ENCODE results near the gene MIGA1.
"Not testable (repeated sequence)": the region's sequence is repeated elsewhere in the genome, so short reads cannot be mapped to it uniquely, and the experiment has no call there.

Gene MIGA1

DNA sequence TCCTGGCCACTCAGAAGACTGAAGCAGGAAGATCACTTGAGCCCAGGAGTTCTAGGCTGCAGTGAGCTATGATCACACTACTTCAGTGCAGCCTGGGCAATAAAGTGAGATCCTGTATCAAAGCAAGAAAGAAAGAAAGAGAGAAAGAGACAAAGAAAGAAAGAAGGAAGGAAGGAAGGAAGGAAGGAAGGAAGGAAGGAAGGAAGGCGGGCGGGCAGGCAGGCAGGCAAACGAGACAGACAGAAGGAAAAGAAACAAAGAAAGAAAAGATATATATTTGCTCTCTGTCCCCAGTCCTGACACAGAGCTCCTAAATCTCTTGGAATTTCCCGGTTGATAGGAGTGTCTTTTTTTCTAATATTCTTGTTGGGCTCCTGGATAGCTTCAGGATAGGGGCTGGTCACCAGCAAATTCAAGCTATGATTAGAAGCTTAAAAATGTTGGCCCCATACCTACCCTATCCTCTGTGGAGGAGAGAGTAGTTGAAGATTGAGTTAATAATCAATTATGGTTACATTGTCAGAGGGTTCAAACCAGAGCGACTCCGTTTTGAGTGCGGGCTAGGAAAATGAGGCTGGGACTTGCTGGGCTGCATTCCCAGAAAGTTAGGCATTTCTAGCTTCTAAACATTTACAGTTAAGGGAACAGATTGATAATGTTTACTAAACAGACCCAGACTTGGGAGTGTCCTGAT is 3.3 kb upstream of the MIGA1 start:
- DNase-seq (ENCODE audit: low spot score in 2 of 2) (no peak), ATAC-seq (no peak)
- Mint-ChIP-seq H3K4me1 (peaks cover 20% of the 10 kb centered on the region), H3K4me3 (no peak overlapping the region), H3K9me3 (no peaks in the 10 kb centered on the region), H3K36me3 (no peaks in the 10 kb centered on the region), H3K27ac (no peak overlapping the region)

DNA sequence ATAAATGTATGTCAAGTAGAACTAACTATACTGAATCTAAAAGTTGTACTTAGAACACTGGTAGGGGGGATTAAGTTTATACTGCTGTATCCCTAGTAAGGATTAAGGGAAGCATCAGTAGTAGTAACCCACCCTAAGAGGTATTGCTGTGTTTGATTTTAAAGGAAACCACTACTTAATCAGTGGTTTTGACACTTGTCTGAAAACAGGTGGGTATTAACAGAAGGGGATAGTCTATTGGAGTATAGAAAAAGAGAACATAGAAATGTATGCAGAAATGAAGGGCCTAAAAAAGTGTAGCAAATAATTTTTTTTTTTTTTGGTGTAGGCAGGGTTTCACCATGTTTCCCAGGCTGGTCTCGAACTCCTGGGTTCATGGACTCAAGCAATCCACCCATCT is 2.2 kb downstream of the MIGA1 start:
- peaks cover 41% of the 10 kb centered on the region for H3K36me3 Mint-ChIP-seq
- peak overlapping the region; percentile 97 for H3K4me3 Mint-ChIP-seq
- no peaks in the 10 kb centered on the region for H3K9me3 Mint-ChIP-seq
- ATAC-seq (no peak), DNase-seq (ENCODE audit: low spot score in 2 of 2) (no peak)
- peaks cover 29% of the 10 kb centered on the region for H3K4me1 Mint-ChIP-seq
- H3K27ac Mint-ChIP-seq = no peak overlapping the region

GRCh38 chr1:77783141-77783540 is 3.7 kb downstream of the MIGA1 start:
- H3K9me3 Mint-ChIP-seq = no peaks in the 10 kb centered on the region
- DNase-seq (ENCODE audit: low spot score in 2 of 2) = no peak
- peaks cover 56% of the 10 kb centered on the region for H3K36me3 Mint-ChIP-seq
- no peak overlapping the region for H3K27ac Mint-ChIP-seq
- H3K4me1 Mint-ChIP-seq = peaks cover 29% of the 10 kb centered on the region
- H3K4me3 Mint-ChIP-seq = no peak overlapping the region
- no peak for ATAC-seq

- not testable (repeated sequence) for H3K9me3 Mint-ChIP-seq; H3K4me3 Mint-ChIP-seq; ATAC-seq; H3K27ac Mint-ChIP-seq; DNase-seq (ENCODE audit: low spot score in 2 of 2); H3K4me1 Mint-ChIP-seq
- H3K36me3 Mint-ChIP-seq = peaks cover 82% of the 10 kb centered on the region
Measured at GRCh38 chr1:77786093-77786741, 6.8 kb downstream of the MIGA1 start.

DNA sequence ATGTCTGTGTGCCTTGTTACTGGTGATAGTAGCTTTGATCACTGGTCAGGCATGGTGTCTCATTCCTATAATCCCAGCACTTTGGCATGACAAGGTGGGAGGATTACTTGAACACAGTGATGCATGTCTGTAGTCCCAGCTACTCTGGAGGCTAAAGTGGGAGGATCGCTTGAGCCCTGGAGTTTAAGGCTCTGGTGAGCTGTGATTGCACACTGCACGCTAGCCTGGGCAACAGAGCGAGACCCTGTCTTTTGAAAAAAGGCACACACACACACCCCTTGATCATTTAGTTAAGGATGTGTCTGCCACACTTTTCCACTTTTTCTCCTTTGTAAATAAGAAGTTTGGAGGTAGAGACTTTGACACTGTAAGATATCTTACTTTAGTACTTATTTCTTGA is 15.1 kb downstream of the MIGA1 start:
- Mint-ChIP-seq H3K27ac (no peak overlapping the region), H3K4me3 (no peak overlapping the region)

DNA sequence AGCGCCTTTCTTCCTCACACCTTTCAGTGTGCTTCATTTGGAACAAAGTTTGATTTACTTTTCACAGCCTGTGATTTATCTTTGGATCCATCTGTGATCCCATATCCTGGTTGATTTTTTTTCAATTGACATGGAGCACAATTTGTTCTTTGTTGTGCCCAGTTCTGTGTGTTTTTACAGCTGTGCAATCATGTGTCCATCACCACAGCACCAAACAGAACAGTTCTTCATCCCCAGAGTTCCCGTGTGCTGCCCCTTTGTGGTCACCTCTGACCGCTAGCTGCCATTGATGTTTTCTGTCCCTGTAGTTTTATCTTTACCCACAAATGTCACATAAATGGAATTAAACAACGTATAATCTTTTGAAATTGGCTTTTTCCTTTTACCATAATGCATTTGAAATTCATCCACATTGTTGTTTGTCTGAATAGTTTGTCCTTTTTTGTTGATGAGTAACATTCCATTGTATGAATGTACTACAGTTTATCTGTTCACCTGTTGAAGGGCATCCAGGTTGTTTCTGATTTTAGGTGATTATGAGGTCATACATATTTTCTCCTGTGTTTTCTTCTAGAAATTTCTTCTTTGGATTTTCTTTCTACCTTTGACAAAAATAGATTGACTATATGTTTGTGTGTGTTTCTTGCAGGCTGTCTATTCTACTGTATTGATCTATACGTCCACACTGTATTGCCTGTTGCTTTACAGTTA is 17.4 kb downstream of the MIGA1 start:
- peaks cover 34% of the 10 kb centered on the region for H3K4me1 Mint-ChIP-seq

More for the DNA sequence above, 15.1 kb downstream of the MIGA1 start:
- Mint-ChIP-seq H3K9me3 (no peaks in the 10 kb centered on the region), H3K4me1 (peaks cover 24% of the 10 kb centered on the region), H3K36me3 (peaks cover 73% of the 10 kb centered on the region)
- DNase-seq (ENCODE audit: low spot score in 2 of 2) (peak in 1 of 2 donors; percentile 32), ATAC-seq (no peak)

DNA sequence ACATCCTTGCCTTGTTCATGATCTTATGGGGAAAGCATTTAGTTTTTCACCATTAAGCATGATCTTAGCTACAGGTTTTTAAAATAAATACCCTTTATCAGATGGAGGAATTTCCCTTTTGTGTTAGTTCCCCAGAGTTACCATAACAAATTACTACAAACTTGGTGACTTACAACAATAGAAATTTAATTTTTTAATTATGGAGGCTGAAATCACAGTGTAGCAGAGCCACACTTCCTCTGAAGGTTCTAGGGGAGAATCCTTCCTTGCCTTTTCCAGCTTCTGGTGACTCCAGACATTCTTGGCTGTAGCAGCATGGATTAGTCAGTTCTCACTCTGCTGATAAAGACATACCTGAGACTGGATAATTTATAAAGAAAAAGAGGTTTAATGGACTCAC is 18.5 kb downstream of the MIGA1 start:
- peaks cover 34% of the 10 kb centered on the region for H3K4me1 Mint-ChIP-seq
- no peak overlapping the region for H3K4me3 Mint-ChIP-seq
- ATAC-seq = no peak
- no peaks in the 10 kb centered on the region for H3K9me3 Mint-ChIP-seq
- no peak for DNase-seq (ENCODE audit: low spot score in 2 of 2)
- H3K36me3 Mint-ChIP-seq = peaks cover 87% of the 10 kb centered on the region
- H3K27ac Mint-ChIP-seq = no peak overlapping the region

More for the DNA sequence above, 17.4 kb downstream of the MIGA1 start:
- peak overlapping the region; percentile 11 for H3K27ac Mint-ChIP-seq
- no peaks in the 10 kb centered on the region for H3K9me3 Mint-ChIP-seq
- DNase-seq (ENCODE audit: low spot score in 2 of 2) = no peak
- no peak overlapping the region for H3K4me3 Mint-ChIP-seq
- ATAC-seq = no peak
- H3K36me3 Mint-ChIP-seq = peaks cover 82% of the 10 kb centered on the region

DNA sequence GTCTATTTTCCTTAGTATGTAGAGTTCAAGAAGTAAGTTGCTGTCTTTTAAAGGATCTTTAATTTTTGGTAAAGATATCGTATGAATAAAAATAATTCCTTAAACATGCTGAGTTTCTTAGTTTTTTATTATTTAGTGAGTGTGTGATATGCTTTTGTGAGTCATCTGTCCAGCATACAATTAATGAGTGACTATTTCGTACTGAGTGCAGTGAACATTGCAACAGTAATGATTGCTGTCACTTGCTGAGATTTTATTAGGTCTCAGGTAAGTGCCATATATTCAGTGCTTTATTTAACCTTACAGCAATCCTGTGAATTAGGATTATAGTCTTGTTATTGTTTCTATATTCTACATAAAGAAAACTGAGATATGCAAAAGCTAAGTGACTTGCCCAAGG is 22.6 kb downstream of the MIGA1 start:
- no peak overlapping the region for H3K4me3 Mint-ChIP-seq
- peaks cover 29% of the 10 kb centered on the region for H3K4me1 Mint-ChIP-seq
- peaks cover 83% of the 10 kb centered on the region for H3K36me3 Mint-ChIP-seq
- no peaks in the 10 kb centered on the region for H3K9me3 Mint-ChIP-seq
- ATAC-seq (no peak), DNase-seq (ENCODE audit: low spot score in 2 of 2) (no peak)
- H3K27ac Mint-ChIP-seq = no peak overlapping the region

DNA sequence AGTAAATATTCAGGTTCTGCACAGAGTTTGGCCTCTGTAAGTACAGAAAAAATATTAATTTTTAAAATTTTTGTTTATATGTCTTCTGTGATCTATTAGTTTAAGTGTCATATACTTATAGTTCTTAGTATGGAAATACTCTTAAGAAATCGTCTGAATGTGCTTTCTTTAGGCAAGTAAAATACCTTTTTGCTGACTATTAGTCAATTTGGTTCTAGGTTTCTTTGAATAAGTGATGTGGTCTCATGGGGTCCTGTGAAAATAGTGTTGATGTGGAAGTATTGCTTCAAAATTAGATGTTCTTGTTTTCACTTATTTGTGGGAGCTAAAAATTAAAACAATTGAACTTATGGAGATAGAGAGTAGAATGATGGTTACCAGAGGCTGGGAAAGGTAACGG is 23.9 kb downstream of the MIGA1 start:
- H3K27ac Mint-ChIP-seq = no peak overlapping the region
- H3K9me3 Mint-ChIP-seq = no peaks in the 10 kb centered on the region
- DNase-seq (ENCODE audit: low spot score in 2 of 2) = no peak
- peaks cover 20% of the 10 kb centered on the region for H3K4me1 Mint-ChIP-seq
- ATAC-seq = no peak
- no peak overlapping the region for H3K4me3 Mint-ChIP-seq
- H3K36me3 Mint-ChIP-seq = peaks cover 83% of the 10 kb centered on the region

DNA sequence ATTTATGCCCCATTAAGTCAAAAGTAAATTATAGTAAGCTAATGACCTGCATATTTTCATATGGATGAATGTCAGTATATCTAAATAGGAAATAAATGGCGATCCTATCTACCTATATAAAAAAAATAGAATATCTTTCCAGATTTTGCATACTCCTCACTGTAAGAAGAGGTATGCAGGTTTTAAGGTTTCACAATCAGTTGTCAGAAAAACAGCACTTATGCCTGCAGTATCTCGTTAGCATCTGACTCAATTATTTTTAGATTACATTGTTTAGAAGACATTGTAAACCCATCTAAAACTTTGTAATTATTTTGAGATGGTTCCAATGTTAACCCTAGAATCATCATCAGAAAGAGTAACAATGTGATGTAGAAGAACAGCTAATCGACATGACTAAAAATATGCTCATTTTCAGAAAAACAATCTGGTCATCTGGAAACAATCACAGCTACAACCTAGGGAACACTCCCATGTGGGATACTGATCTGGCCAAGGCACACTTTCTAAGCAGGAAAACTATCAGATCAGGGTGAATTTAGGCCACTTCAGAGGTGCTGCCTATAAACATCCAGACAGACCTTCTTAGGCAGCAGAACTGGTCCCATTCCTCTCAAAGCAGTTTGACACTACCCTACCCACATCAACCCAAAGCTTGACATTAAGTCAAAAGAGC is 30.5 kb downstream of the MIGA1 start:
- H3K27ac Mint-ChIP-seq = not testable (repeated sequence)
- peaks cover 73% of the 10 kb centered on the region for H3K36me3 Mint-ChIP-seq

GRCh38 chr1:77811589-77811988 is 32.1 kb downstream of the MIGA1 start:
- H3K4me1 Mint-ChIP-seq; H3K4me3 Mint-ChIP-seq; H3K9me3 Mint-ChIP-seq; H3K27ac Mint-ChIP-seq; DNase-seq (ENCODE audit: low spot score in 2 of 2): not testable (repeated sequence)
- peaks cover 73% of the 10 kb centered on the region for H3K36me3 Mint-ChIP-seq
- peak; percentile 65 for ATAC-seq

More for the DNA sequence above, 30.5 kb downstream of the MIGA1 start:
- DNase-seq (ENCODE audit: low spot score in 2 of 2); H3K4me3 Mint-ChIP-seq; H3K4me1 Mint-ChIP-seq; H3K9me3 Mint-ChIP-seq; ATAC-seq: not testable (repeated sequence)

DNA sequence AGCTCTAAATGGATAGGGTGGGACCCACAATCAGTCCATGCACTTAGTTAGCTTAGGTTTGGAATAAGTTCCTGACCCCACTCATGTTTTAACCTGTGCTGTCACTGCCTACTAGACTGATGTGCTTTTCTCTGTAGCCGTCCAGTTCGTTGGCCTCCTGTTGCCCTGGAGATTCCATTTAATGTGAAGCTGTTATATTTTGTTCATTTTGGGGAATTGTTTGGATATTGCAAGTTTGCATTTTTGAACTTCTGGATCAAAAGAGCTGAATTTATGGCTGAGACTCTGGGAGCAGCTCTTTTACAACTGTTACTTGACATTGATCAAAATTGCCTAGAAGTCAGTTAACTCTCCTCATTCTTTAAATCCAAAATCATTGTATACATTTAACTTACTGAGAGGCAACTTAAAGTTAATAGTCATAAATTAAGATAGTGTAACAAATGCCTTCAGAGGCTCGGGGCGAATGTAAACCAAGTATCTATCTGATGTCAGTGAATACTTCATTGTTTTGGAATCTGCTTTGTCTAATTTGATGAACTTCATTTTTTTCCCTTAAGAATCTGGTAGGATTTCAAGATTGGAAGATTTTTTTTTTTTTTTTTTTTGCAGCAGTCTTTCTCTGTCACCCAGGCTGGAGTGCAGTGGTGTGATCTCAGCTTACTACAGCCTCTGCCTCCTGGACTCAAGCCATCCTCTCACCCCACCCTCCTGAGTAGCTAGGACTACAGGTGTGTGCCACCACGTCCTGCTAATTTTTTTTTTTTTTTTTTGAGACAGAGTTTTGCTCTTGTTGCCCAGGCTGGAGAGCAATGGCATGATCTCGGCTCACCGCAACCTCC is 38.1 kb downstream of the MIGA1 start:
- Mint-ChIP-seq H3K9me3 (no peaks in the 10 kb centered on the region), H3K4me1 (no peaks in the 10 kb centered on the region), H3K4me3 (no peak overlapping the region), H3K36me3 (peaks cover 99% of the 10 kb centered on the region), H3K27ac (no peak overlapping the region)
- DNase-seq (ENCODE audit: low spot score in 2 of 2) = no peak
- ATAC-seq = no peak

DNA sequence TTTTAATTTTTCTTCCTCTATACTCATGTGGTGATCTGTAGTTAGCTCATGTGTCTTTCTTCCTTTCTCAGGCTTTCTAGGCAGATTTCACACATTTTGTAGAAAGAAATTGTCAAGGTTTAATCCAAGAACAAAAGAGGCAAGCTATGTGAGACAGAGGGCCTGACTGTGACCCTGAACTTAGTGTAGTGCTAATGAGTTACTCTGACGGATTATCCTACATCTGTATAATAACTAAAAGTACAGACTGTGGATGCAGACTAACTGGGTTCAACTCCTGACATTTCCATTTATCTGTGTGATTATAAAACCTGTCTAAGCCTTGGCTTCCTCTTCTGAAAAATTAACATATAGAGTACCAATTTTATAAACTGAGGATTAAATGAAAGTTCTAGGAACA is 40.7 kb downstream of the MIGA1 start:
- Mint-ChIP-seq H3K27ac (no peak overlapping the region), H3K9me3 (no peaks in the 10 kb centered on the region), H3K4me1 (no peaks in the 10 kb centered on the region), H3K36me3 (peaks cover 88% of the 10 kb centered on the region), H3K4me3 (no peak overlapping the region)
- ATAC-seq (no peak), DNase-seq (ENCODE audit: low spot score in 2 of 2) (no peak)

DNA sequence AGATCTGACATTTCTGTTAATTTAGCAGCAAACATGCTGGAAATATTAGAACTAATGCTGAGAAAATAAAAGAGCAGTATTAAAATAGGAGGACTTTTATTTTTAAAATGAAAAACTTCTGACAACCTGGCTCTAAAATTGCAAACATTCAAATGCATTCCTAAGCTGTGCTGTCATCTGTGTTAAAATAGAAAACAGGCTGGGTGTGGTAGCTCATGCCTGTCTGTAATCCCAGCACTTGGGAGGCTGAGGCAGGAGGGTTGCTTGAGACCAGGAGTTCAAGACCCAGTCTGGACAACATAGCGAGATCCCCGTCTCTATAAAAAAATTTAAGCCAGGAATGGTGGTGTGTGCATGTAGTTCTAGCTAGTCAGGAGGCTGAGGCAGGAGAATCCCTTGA is 44.6 kb downstream of the MIGA1 start:
- peaks cover 70% of the 10 kb centered on the region for H3K36me3 Mint-ChIP-seq
- H3K9me3 Mint-ChIP-seq = no peaks in the 10 kb centered on the region
- no peaks in the 10 kb centered on the region for H3K4me1 Mint-ChIP-seq
- ATAC-seq (no peak), DNase-seq (ENCODE audit: low spot score in 2 of 2) (no peak)
- no peak overlapping the region for H3K27ac Mint-ChIP-seq
- no peak overlapping the region for H3K4me3 Mint-ChIP-seq

DNA sequence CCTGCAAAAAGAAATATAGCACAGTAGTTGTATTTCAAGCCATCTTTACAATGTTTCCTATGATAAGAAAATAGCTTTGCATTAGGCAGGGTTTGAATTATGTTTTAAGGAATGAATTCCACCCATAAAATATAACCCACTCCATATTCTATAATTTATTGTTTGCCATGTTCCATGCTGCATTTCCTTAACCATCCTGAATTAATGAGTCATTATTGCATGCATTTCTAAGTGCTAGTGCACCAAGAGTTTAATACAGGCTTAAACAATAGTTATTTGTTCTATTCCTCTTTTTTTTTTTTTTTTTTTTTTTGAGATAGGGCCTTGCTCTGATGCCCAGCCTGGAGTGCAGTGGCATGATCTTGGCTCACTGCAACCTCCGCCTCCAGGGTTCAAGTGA is 45.2 kb downstream of the MIGA1 start:
- Mint-ChIP-seq H3K27ac (no peak overlapping the region), H3K36me3 (peaks cover 63% of the 10 kb centered on the region), H3K9me3 (no peaks in the 10 kb centered on the region), H3K4me1 (no peaks in the 10 kb centered on the region), H3K4me3 (no peak overlapping the region)
- no peak for DNase-seq (ENCODE audit: low spot score in 2 of 2)
- no peak for ATAC-seq
